Keratinocyte (primary cell): Measurements from ENCODE around the gene C8B. TPM values are rescaled to one million over a fixed set of nuclear protein-coding genes. Genes with fewer than 3 reads are reported as not detected.

Source experiments
- DNase-seq: peaks from one replicate; pipeline ENCODE4 v3.0.0-alpha.2; 2011; ENCODE audit warnings: low read depth, missing footprints, low spot score
- FAIRE-seq: peaks from 2 replicates; lab custom pipeline; 2011; peaks lifted over from hg19 to GRCh38; lab: Jason Lieb, UNC
- H2AFZ ChIP-seq: 2 replicates; pipeline ENCODE4 v1.6.0; 2012; ENCODE audit warnings: low read length, control low read depth, inconsistent platforms; ENCODE audit not compliant: control insufficient read depth
- H3K27ac ChIP-seq: 2 replicates; pipeline ENCODE4 v1.5.1; 2011; ENCODE audit warnings: low read length; ENCODE audit not compliant: control insufficient read depth, insufficient read depth
- H3K27me3 ChIP-seq: 3 replicates; pipeline ENCODE4 v1.6.0; 2011; ENCODE audit warnings: low read length; ENCODE audit not compliant: control insufficient read depth, insufficient read depth; ENCODE audit errors: extremely low read depth
- H3K36me3 ChIP-seq, 2 experiments: 2 replicates in 1 of 2; 3 replicates in 1 of 2; pipeline ENCODE4 v1.5.1; 2011; ENCODE audit warnings: low read length in 2 of 2, mild to moderate bottlenecking in 1 of 2; ENCODE audit not compliant: control insufficient read depth in 2 of 2, insufficient read depth in 2 of 2; ENCODE audit errors: extremely low read depth in 1 of 2
- H3K4me1 ChIP-seq: 3 replicates; pipeline ENCODE4 v1.5.1; 2011; ENCODE audit warnings: low read length; ENCODE audit not compliant: control insufficient read depth, insufficient read depth; ENCODE audit errors: extremely low read depth
- H3K4me2 ChIP-seq: 3 replicates; pipeline ENCODE4 v1.6.0; 2011; ENCODE audit warnings: low read depth, low read length; ENCODE audit not compliant: control insufficient read depth, insufficient read depth; ENCODE audit errors: extremely low read depth
- H3K4me3 ChIP-seq, 3 experiments: fragments of 200-600 bp in 1 of 3; sonication (generic) in 1 of 3; 2 replicates in 2 of 3; 3 replicates in 1 of 3; pipeline ENCODE4 v1.5.1; 2011 to 2016; ENCODE audit warnings: low read length in 3 of 3, mild to moderate bottlenecking in 3 of 3, control low read depth in 2 of 3, inconsistent platforms in 1 of 3, low read depth in 1 of 3, mixed read lengths in 1 of 3, mixed run types in 1 of 3, moderate library complexity in 1 of 3; ENCODE audit not compliant: control insufficient read depth in 2 of 3, insufficient read depth in 2 of 3; ENCODE audit errors: extremely low read depth in 1 of 3
- H3K79me2 ChIP-seq: 2 replicates; pipeline ENCODE4 v1.6.0; 2012; ENCODE audit warnings: low read length; ENCODE audit not compliant: control insufficient read depth, insufficient read depth
- H3K9ac ChIP-seq: 3 replicates; pipeline ENCODE4 v1.6.0; 2011; ENCODE audit warnings: low read length; ENCODE audit not compliant: control insufficient read depth, insufficient read depth; ENCODE audit errors: extremely low read depth
- H3K9me1 ChIP-seq: 3 replicates; pipeline ENCODE4 v1.6.0; 2011; ENCODE audit warnings: low read length; ENCODE audit not compliant: control insufficient read depth, insufficient read depth; ENCODE audit errors: extremely low read depth
- H3K9me3 ChIP-seq: 2 replicates; pipeline ENCODE4 v1.5.1; 2012; ENCODE audit warnings: low read depth, low read length; ENCODE audit not compliant: control insufficient read depth
- H4K20me1 ChIP-seq: 3 replicates; pipeline ENCODE4 v1.6.0; 2011; ENCODE audit warnings: low read length; ENCODE audit not compliant: control insufficient read depth, insufficient read depth; ENCODE audit errors: extremely low read depth
- CTCF ChIP-seq, 3 experiments: IDR thresholded peaks in 1 of 3; conservative IDR thresholded peaks in 1 of 3; optimal IDR thresholded peaks in 1 of 3; 2 replicates in 2 of 3; 3 replicates in 1 of 3; pipeline versions ENCODE3 to v1.5.1; 2011; ENCODE audit warnings: low read length in 3 of 3, mild to moderate bottlenecking in 3 of 3, moderate library complexity in 2 of 3, control low read depth in 1 of 3, inconsistent platforms in 1 of 3; ENCODE audit not compliant: insufficient read depth in 2 of 3; ENCODE audit errors: extremely low read depth in 1 of 3
- EZH2 ChIP-seq: IDR thresholded peaks from one replicate; pipeline ENCODE4 v1.6.1; 2012; ENCODE audit warnings: inconsistent platforms, mild to moderate bottlenecking, low read length, moderate library complexity
- dilution Hi-C: fragments of 300-500 bp; cut with MboI; formaldehyde crosslinking; loops from one replicate; pipeline ENCODE4 v1.7.0; 2020; ENCODE audit warnings: low sequenced_read_pairs; ENCODE audit not compliant: extremely low pct_ligation_motif_present
- polyA plus RNA-seq, 5 experiments: library from polyadenylated mRNA; depleted of rRNA in 3 of 5; stranded (reverse) in 3 of 5; stranded (forward) in 1 of 5; unstranded in 1 of 5; fragments of >200 nt; gene quantifications; 1 replicate in 1 of 5; 2 replicates in 3 of 5; 3 replicates in 1 of 5; pipeline versions ENCODE4 v1.2.1 to v1.2.3, GENCODE V29; 2011 to 2012; ENCODE audit warnings: missing spikeins in 2 of 5, low read depth in 1 of 5, low replicate concordance in 1 of 5

The C8B gene
- polyA plus RNA-seq, 1 donor (not counting 4 experiments of a cell fraction or from before 2014, with no cell fraction given), result 0.04 TPM

GRCh38 chr1:56961426-56961825 is 4.4 kb downstream of the C8B start:
- H3K4me3 ChIP-seq, result no peak overlapping the region
- H3K27ac ChIP-seq, result no peak overlapping the region
- no peaks in the 10 kb centered on the region for H3K36me3 ChIP-seq
- H3K4me2 ChIP-seq, result no peak overlapping the region
- H2AFZ ChIP-seq, result no peak overlapping the region
- no peaks in the 10 kb centered on the region for H3K9me3 ChIP-seq
- no peaks in the 10 kb centered on the region for H3K27me3 ChIP-seq
- DNase-seq (no peak), FAIRE-seq (no peak)
- H3K79me2 ChIP-seq, result no peaks in the 10 kb centered on the region
- no peaks in the 10 kb centered on the region for H4K20me1 ChIP-seq
- dilution Hi-C loops, result no loop called here
- TF ChIP-seq EZH2 (no peak), CTCF (optimal IDR thresholded peaks at IDR 0.05 in 1 of 3, IDR thresholded peaks at IDR 0.05 in 1 of 3, conservative IDR thresholded peaks at IDR 0.05 in 1 of 3; ENCODE audit: extremely low read depth in 1 of 3, insufficient read depth in 2 of 3, low read length in 3 of 3) (no peak)
- no peak overlapping the region for H3K9ac ChIP-seq
- no peaks in the 10 kb centered on the region for H3K9me1 ChIP-seq
- no peaks in the 10 kb centered on the region for H3K4me1 ChIP-seq

- DNase-seq (no peak), FAIRE-seq (peak; percentile 56)
- Histone ChIP-seq H3K27ac (no peak overlapping the region), H3K4me1 (no peaks in the 10 kb centered on the region), H3K79me2 (no peaks in the 10 kb centered on the region), H3K9ac (no peak overlapping the region), H3K9me1 (no peaks in the 10 kb centered on the region), H3K9me3 (no peaks in the 10 kb centered on the region), H3K4me3 (no peak overlapping the region), H4K20me1 (no peaks in the 10 kb centered on the region), H3K4me2 (no peak overlapping the region), H3K27me3 (no peaks in the 10 kb centered on the region), H3K36me3 (no peaks in the 10 kb centered on the region), H2AFZ (no peak overlapping the region)
- TF ChIP-seq CTCF (optimal IDR thresholded peaks at IDR 0.05 in 1 of 3, IDR thresholded peaks at IDR 0.05 in 1 of 3, conservative IDR thresholded peaks at IDR 0.05 in 1 of 3; ENCODE audit: extremely low read depth in 1 of 3, insufficient read depth in 2 of 3, low read length in 3 of 3) (no peak), EZH2 (no peak)
- dilution Hi-C loops, result no loop called here
Observed at GRCh38 chr1:56958526-56958925, 7.3 kb downstream of the C8B start.
